OCI-LY7 (cell line): ENCODE data around the gene CEACAM18. TPM values are rescaled to one million over a fixed set of nuclear protein-coding genes. Genes with fewer than 3 reads are reported as not detected.

Experiments used
- BruUV-seq: library from RNA; stranded (reverse); fragments of 400-500 nt; replicated peaks from 2 replicates; lab custom pipeline; 2021; lab: Mats Ljungman, UMichigan
- CTCF ChIA-PET: fragments of 300-600 bp; sonication (Branson Sonifier 250); formaldehyde crosslinking; loops from one replicate; lab custom pipeline; 2022; ENCODE audit warnings: antibody characterized with exemption; ENCODE audit not compliant: unreplicated experiment; lab: Charles Lee
- POLR2A ChIA-PET: fragments of 300-600 bp; sonication (Branson Sonifier 250); formaldehyde crosslinking; loops from one replicate; lab custom pipeline; 2022; ENCODE audit warnings: antibody characterized with exemption; lab: Charles Lee
- DNase-seq: peaks from one replicate; pipeline ENCODE4 v3.0.0-alpha.2; 2015; ENCODE audit warnings: low spot score
- H2AFZ ChIP-seq: fragments of 200-600 bp; sonication (generic), shearing (Covaris generic); 2 replicates; pipeline ENCODE4 v1.6.1; 2014; ENCODE audit warnings: mild to moderate bottlenecking, antibody characterized with exemption, low read length, moderate library complexity
- H3K27ac ChIP-seq: fragments of 200-600 bp; sonication (generic); 2 replicates; pipeline ENCODE4 v1.5.1; 2014; ENCODE audit warnings: mixed run types, low read depth, mild to moderate bottlenecking, moderate library complexity, low read length, inconsistent platforms; ENCODE audit not compliant: poor library complexity, severe bottlenecking
- H3K36me3 ChIP-seq: fragments of 200-600 bp; sonication (generic); 2 replicates; pipeline ENCODE4 v1.6.1; 2014; ENCODE audit warnings: mild to moderate bottlenecking, antibody characterized with exemption, low read length, moderate library complexity, mixed read lengths; ENCODE audit not compliant: insufficient read depth
- H3K4me1 ChIP-seq: fragments of 200-600 bp; sonication (generic); 2 replicates; pipeline ENCODE4 v1.5.1; 2014; ENCODE audit warnings: mild to moderate bottlenecking, low read length; ENCODE audit not compliant: insufficient read depth, poor library complexity, severe bottlenecking
- H3K4me2 ChIP-seq: fragments of 200-600 bp; sonication (generic); 2 replicates; pipeline ENCODE4 v1.6.1; 2014; ENCODE audit warnings: mild to moderate bottlenecking, low read length
- H3K4me3 ChIP-seq: fragments of 200-600 bp; sonication (generic); 2 replicates; pipeline ENCODE4 v1.5.1; 2014; ENCODE audit warnings: mild to moderate bottlenecking, low read depth, low read length; ENCODE audit not compliant: poor library complexity, severe bottlenecking
- H3K79me2 ChIP-seq: fragments of 200-600 bp; sonication (generic); 2 replicates; pipeline ENCODE4 v1.6.1; 2016; ENCODE audit warnings: low read depth, mild to moderate bottlenecking, low read length, moderate library complexity, mixed read lengths; ENCODE audit not compliant: insufficient read depth
- H3K9me2 ChIP-seq: fragments of 200-600 bp; sonication (generic); 2 replicates; pipeline ENCODE4 v1.6.1; 2016; ENCODE audit warnings: mild to moderate bottlenecking, low read length, mixed read lengths; ENCODE audit not compliant: insufficient read depth
- H3K9me3 ChIP-seq: fragments of 200-600 bp; sonication (generic); 2 replicates; pipeline ENCODE4 v1.6.1; 2014; ENCODE audit warnings: mild to moderate bottlenecking, mixed run types, low read length, mixed read lengths
- H4K20me1 ChIP-seq: fragments of 200-600 bp; sonication (generic); 2 replicates; pipeline ENCODE4 v1.6.1; 2014; ENCODE audit warnings: mild to moderate bottlenecking, antibody characterized with exemption, low read length, moderate library complexity, mixed read lengths; ENCODE audit not compliant: insufficient read depth
- EZH2phosphoT487 ChIP-seq: fragments of 200-600 bp; sonication (generic); IDR thresholded peaks from 2 replicates; pipeline ENCODE4 v1.6.1; 2018; ENCODE audit warnings: low read depth, borderline replicate concordance, mild to moderate bottlenecking, mixed run types, antibody characterized with exemption, low read length, moderate library complexity, mixed read lengths
- intact Hi-C: fragments of 100-400 bp; cut with micrococcal nuclease; formaldehyde crosslinking; loops from one replicate; pipeline ENCODE4 v1.10.0; 2022; ENCODE audit not compliant: unreplicated experiment
- total RNA-seq, 2 experiments: library from RNA; depleted of rRNA in 1 of 2; stranded (reverse); fragments of >200 nt in 1 of 2; shearing (Covaris generic) in 1 of 2; gene quantifications; 2 replicates each; pipeline ENCODE4 v1.2.3, GENCODE V29; 2014 to 2022
- TF ChIP-seq, protein P1 (sequence below): fragments of 200-600 bp; sonication (generic); conservative IDR thresholded peaks from 2 replicates; pipeline ENCODE4 v1.5.1; 2014; ENCODE audit warnings: mild to moderate bottlenecking, antibody characterized with exemption, low read length, moderate library complexity, mixed read lengths

CEACAM18 gene
- total RNA-seq, 2 experiments from 2014 or later: not detected

DNA sequence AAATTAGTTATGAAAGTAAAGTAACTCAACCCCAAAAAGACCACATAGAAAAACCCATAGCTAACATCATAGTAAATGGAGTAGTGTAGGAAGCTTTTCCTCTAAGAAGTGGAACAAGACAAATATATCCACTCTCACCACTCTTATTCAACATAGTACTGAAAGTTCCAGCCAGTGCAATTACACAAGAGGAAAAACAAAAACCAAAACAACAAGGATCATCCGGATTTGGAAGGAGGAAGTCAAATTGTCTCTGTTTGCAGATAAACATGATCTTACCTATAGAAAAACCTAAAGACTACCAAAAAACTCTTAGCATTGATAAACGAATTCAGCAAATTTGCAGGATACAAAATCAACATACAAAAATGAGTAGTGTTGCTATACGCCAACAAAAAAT lies 11.6 kb upstream of the CEACAM18 start:
- no peaks in the 10 kb centered on the region for H3K36me3 ChIP-seq
- CTCF ChIA-PET: no interaction called here
- no peak for DNase-seq
- H3K9me3 ChIP-seq: no peaks in the 10 kb centered on the region
- no peaks in the 10 kb centered on the region for H3K9me2 ChIP-seq
- H3K4me2 ChIP-seq: no peak overlapping the region
- H3K79me2 ChIP-seq: no peaks in the 10 kb centered on the region
- H3K27ac ChIP-seq: no peak overlapping the region
- no peaks in the 10 kb centered on the region for H3K4me1 ChIP-seq
- no peaks in the 10 kb centered on the region for H4K20me1 ChIP-seq
- H2AFZ ChIP-seq: no peak overlapping the region
- intact Hi-C loops: no loop called here
- no peak overlapping the region for H3K4me3 ChIP-seq
- TF ChIP-seq, protein P1, sequence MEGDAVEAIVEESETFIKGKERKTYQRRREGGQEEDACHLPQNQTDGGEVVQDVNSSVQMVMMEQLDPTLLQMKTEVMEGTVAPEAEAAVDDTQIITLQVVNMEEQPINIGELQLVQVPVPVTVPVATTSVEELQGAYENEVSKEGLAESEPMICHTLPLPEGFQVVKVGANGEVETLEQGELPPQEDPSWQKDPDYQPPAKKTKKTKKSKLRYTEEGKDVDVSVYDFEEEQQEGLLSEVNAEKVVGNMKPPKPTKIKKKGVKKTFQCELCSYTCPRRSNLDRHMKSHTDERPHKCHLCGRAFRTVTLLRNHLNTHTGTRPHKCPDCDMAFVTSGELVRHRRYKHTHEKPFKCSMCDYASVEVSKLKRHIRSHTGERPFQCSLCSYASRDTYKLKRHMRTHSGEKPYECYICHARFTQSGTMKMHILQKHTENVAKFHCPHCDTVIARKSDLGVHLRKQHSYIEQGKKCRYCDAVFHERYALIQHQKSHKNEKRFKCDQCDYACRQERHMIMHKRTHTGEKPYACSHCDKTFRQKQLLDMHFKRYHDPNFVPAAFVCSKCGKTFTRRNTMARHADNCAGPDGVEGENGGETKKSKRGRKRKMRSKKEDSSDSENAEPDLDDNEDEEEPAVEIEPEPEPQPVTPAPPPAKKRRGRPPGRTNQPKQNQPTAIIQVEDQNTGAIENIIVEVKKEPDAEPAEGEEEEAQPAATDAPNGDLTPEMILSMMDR: no peak
- TF ChIP-seq EZH2phosphoT487: no peak
- BruUV-seq: no TSS peak
- POLR2A ChIA-PET: interaction anchor here (0.6 kb wide), 2 partner anchors 42 to 262 kb away, joined by 3 to 5 read pairs; no protein-coding TSS in a partner anchor

GRCh38 chr19:51467864-51468544 lies 10.3 kb upstream of the CEACAM18 start:
- Histone ChIP-seq H3K79me2 (no peaks in the 10 kb centered on the region), H3K36me3 (no peaks in the 10 kb centered on the region), H3K4me3 (no peak overlapping the region), H2AFZ (no peak overlapping the region), H3K9me2 (no peaks in the 10 kb centered on the region), H4K20me1 (no peaks in the 10 kb centered on the region), H3K4me1 (no peaks in the 10 kb centered on the region), H3K9me3 (no peaks in the 10 kb centered on the region), H3K4me2 (no peak overlapping the region), H3K27ac (no peak overlapping the region)
- TF ChIP-seq EZH2phosphoT487: no peak
- TF ChIP-seq, protein P1: no peak
- DNase-seq: no peak
- ChIA-PET CTCF (no interaction called here), POLR2A (interaction anchor here (1.0 kb wide), 1 partner anchor 189 kb away, joined by 3 read pairs; no protein-coding TSS in a partner anchor)
- BruUV-seq: no TSS peak
- intact Hi-C loops: no loop called here

DNA sequence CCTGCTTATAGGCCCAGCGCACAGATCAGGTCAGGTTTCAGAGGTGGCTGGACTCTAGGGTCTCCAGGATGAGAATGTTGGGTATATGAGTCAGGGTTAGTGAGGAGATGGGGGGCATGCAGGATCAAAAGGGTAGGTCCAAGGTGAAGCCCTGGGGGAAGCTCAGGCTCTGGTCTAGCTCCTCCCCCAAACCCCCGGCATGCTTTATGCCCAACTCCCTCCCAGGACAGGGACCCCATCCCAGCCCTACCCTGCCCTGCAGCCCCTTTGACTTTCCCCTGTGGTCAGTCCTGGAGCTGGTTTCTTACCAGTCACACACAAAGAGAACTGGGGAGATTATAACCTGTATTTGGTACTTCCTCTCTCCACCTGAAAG lies 9.8 kb upstream of the CEACAM18 start:
- no peaks in the 10 kb centered on the region for H4K20me1 ChIP-seq
- H2AFZ ChIP-seq: no peak overlapping the region
- H3K79me2 ChIP-seq: no peaks in the 10 kb centered on the region
- POLR2A ChIA-PET: interaction anchor here (1.0 kb wide), 1 partner anchor 189 kb away, joined by 3 read pairs; no protein-coding TSS in a partner anchor
- H3K36me3 ChIP-seq: no peaks in the 10 kb centered on the region
- intact Hi-C loops: no loop called here
- no peak for DNase-seq
- no peaks in the 10 kb centered on the region for H3K9me3 ChIP-seq
- no peak for TF ChIP-seq EZH2phosphoT487
- TF ChIP-seq, protein P1: no peak
- H3K4me2 ChIP-seq: no peak overlapping the region
- H3K27ac ChIP-seq: no peak overlapping the region
- no TSS peak for BruUV-seq
- H3K4me1 ChIP-seq: no peaks in the 10 kb centered on the region
- CTCF ChIA-PET: no interaction called here
- no peak overlapping the region for H3K4me3 ChIP-seq
- no peaks in the 10 kb centered on the region for H3K9me2 ChIP-seq
